H1 (cell line): ENCODE results near the gene CAP2. TPM values are rescaled to one million over a fixed set of nuclear protein-coding genes. Genes with fewer than 3 reads are reported as not detected.

Experiments
- BACH1 ChIP-seq: IDR thresholded peaks from 2 replicates; pipeline ENCODE4 v1.6.1; 2012; ENCODE audit warnings: low read length, improper control_type of control experiment
- CEBPB ChIP-seq: IDR thresholded peaks from 2 replicates; pipeline ENCODE4 v1.6.1; 2012; ENCODE audit warnings: low read depth, low read length
- CHD1 ChIP-seq: IDR thresholded peaks from 2 replicates; pipeline ENCODE4 v1.6.1; 2012; ENCODE audit warnings: low read depth, low read length, improper control_type of control experiment
- SP2 ChIP-seq: IDR thresholded peaks from 2 replicates; pipeline ENCODE4 v1.6.1; 2012; ENCODE audit warnings: mild to moderate bottlenecking, low read length, inconsistent platforms
- TBP ChIP-seq: IDR thresholded peaks from 2 replicates; pipeline ENCODE4 v1.6.1; 2011; ENCODE audit warnings: low read depth, low read length, improper control_type of control experiment
- ZNF274 ChIP-seq: IDR thresholded peaks from 2 replicates; pipeline ENCODE4 v1.7.0; 2012; ENCODE audit warnings: low read length, borderline replicate concordance; ENCODE audit errors: extremely low read depth
- polyA plus RNA-seq, 7 experiments: library from polyadenylated mRNA; depleted of rRNA in 3 of 7; stranded (reverse) in 5 of 7; unstranded in 2 of 7; fragments of >200 nt in 5 of 7; fragments of 200-250 nt in 2 of 7; gene quantifications; 1 replicate in 5 of 7; 2 replicates in 1 of 7; 4 replicates in 1 of 7; pipeline versions ENCODE4 v1.2.1 to v1.2.3, GENCODE V29; 2011 to 2013; ENCODE audit warnings: missing spikeins in 2 of 7, mixed read lengths in 2 of 7
- total RNA-seq: library from RNA; stranded (reverse); fragmentation: NEBNext Ultra II Directional; extraction: Animal tissue kit (Norgen Biotek cat#: 25700); gene quantifications from 2 replicates; pipeline ENCODE4 v1.2.1, GENCODE V29; 2021

Gene CAP2
- total and polyA plus RNA-seq, 2 of the 8 experiments (the other 6 are each of a cell fraction or from before 2014, with no cell fraction given) = 7.2 to 10.0 TPM

DNA sequence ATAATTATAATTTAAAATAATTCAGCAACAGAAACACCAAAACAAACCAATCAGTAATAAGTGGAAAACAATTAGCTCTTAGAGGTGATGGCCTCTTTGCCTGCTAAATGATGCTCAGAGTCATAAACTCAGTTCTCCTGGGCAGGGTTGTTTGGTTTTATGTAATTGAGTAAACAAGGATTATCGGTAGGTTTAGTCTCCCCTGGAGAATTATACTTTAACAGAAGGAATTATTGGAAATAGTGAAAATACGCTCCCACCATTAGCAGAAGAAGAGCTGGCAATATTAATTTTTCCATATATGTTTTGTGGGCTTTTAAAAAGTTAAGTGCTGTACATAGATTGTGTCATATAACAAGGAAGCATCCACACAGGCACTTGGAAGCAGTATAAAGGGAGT lies 27.0 kb downstream of the CAP2 start (continued):
- TF ChIP-seq BACH1 (no peak), CHD1 (no peak), CEBPB (no peak), SP2 (no peak), ZNF274 (no peak), TBP (no peak)
- TF ChIP-seq, all 59 proteins: peak for 0
